Trophoblast cell (in vitro differentiated cells and primary cell): ENCODE results near the gene CCR7.

Source experiments
- DNase-seq, 2 donors: peaks; one replicate each; pipeline ENCODE4 v3.0.0-alpha.2; 2016
- H2AFZ ChIP-seq: 2 replicates; pipeline ENCODE4 v1.6.1; 2013; ENCODE audit warnings: low read length, moderate library complexity, mild to moderate bottlenecking; ENCODE audit not compliant: insufficient read depth, poor library complexity
- H2AK5ac ChIP-seq: 2 replicates; pipeline ENCODE4 v1.6.1; 2013; ENCODE audit warnings: mild to moderate bottlenecking, low read length
- H2BK120ac ChIP-seq: 2 replicates; pipeline ENCODE4 v1.6.1; 2013; ENCODE audit warnings: low read length, mild to moderate bottlenecking, moderate library complexity; ENCODE audit not compliant: insufficient read depth, poor library complexity
- H2BK12ac ChIP-seq: 2 replicates; pipeline ENCODE4 v1.6.1; 2013; ENCODE audit warnings: mild to moderate bottlenecking, low read length, moderate library complexity
- H2BK5ac ChIP-seq: 2 replicates; pipeline ENCODE4 v1.6.1; 2013; ENCODE audit warnings: low read length, low read depth, moderate library complexity, mild to moderate bottlenecking; ENCODE audit not compliant: poor library complexity
- H3K14ac ChIP-seq: 2 replicates; pipeline ENCODE4 v1.6.1; 2013; ENCODE audit warnings: mild to moderate bottlenecking, low read length
- H3K18ac ChIP-seq: 2 replicates; pipeline ENCODE4 v1.6.1; 2013; ENCODE audit warnings: mild to moderate bottlenecking, low read length
- H3K23ac ChIP-seq: 2 replicates; pipeline ENCODE4 v1.6.1; 2013; ENCODE audit warnings: low read length
- H3K27ac ChIP-seq: 2 replicates; pipeline ENCODE4 v1.5.1; 2013; ENCODE audit warnings: low read depth, mild to moderate bottlenecking, inconsistent platforms, low read length, moderate library complexity
- H3K27me3 ChIP-seq: 2 replicates; pipeline ENCODE4 v1.6.1; 2013; ENCODE audit warnings: inconsistent platforms, mild to moderate bottlenecking, low read length, moderate library complexity; ENCODE audit not compliant: insufficient read depth
- H3K36me3 ChIP-seq, 2 experiments: 1 replicate in 1 of 2; 2 replicates in 1 of 2; pipeline ENCODE4 v1.6.1; 2013; ENCODE audit warnings: low read length in 2 of 2, mild to moderate bottlenecking in 2 of 2, moderate library complexity in 1 of 2; ENCODE audit not compliant: insufficient read depth in 2 of 2, control insufficient read depth in 1 of 2
- H3K4ac ChIP-seq: 2 replicates; pipeline ENCODE4 v1.6.1; 2013; ENCODE audit warnings: low read depth, mild to moderate bottlenecking, low read length, moderate library complexity
- H3K4me1 ChIP-seq, 2 experiments: 1 replicate in 1 of 2; 2 replicates in 1 of 2; pipeline ENCODE4 v1.6.1; 2013; ENCODE audit warnings: low read length in 2 of 2, mild to moderate bottlenecking in 2 of 2, moderate library complexity in 1 of 2; ENCODE audit not compliant: insufficient read depth in 2 of 2, control insufficient read depth in 1 of 2
- H3K4me2 ChIP-seq: 2 replicates; pipeline ENCODE4 v1.6.1; 2013; ENCODE audit warnings: inconsistent platforms, mild to moderate bottlenecking, low read length, moderate library complexity
- H3K4me3 ChIP-seq: 2 replicates; pipeline ENCODE4 v1.5.1; 2013; ENCODE audit warnings: mild to moderate bottlenecking, low read depth, low read length, inconsistent platforms
- H3K79me1 ChIP-seq: one replicate; pipeline ENCODE4 v1.6.1; 2013; ENCODE audit warnings: low read length
- H3K79me2 ChIP-seq: 2 replicates; pipeline ENCODE4 v1.6.1; 2013; ENCODE audit warnings: low read length, mild to moderate bottlenecking; ENCODE audit not compliant: control insufficient read depth, insufficient read depth, poor library complexity
- H3K9ac ChIP-seq: 2 replicates; pipeline ENCODE4 v1.6.1; 2013; ENCODE audit warnings: mild to moderate bottlenecking, low read length
- H3K9me3 ChIP-seq: 2 replicates; pipeline ENCODE4 v1.6.1; 2013; ENCODE audit warnings: low read depth, mild to moderate bottlenecking, control low read depth, inconsistent platforms, low read length; ENCODE audit not compliant: insufficient read depth
- H4K12ac ChIP-seq: 2 replicates; pipeline ENCODE4 v1.6.1; 2013; ENCODE audit warnings: low read depth, mild to moderate bottlenecking, low read length, moderate library complexity
- H4K8ac ChIP-seq: 2 replicates; pipeline ENCODE4 v1.6.1; 2013; ENCODE audit warnings: low read depth, mild to moderate bottlenecking, low read length, moderate library complexity
- H4K91ac ChIP-seq: one replicate; pipeline ENCODE4 v1.6.1; 2013; ENCODE audit warnings: low read depth, mild to moderate bottlenecking, low read length, moderate library complexity
- WGBS: extraction: QIAGEN DNeasy Blood & Tissue Kit; methylation state at CpG from one replicate; pipeline ENCODE4 v1.1.7; 2013; ENCODE audit warnings: missing lambda C conversion rate; ENCODE audit not compliant: insufficient read length, insufficient coverage; ENCODE audit errors: extremely low coverage; 5-methylcytosine and 5-hydroxymethylcytosine counted together

Gene CCR7

DNA sequence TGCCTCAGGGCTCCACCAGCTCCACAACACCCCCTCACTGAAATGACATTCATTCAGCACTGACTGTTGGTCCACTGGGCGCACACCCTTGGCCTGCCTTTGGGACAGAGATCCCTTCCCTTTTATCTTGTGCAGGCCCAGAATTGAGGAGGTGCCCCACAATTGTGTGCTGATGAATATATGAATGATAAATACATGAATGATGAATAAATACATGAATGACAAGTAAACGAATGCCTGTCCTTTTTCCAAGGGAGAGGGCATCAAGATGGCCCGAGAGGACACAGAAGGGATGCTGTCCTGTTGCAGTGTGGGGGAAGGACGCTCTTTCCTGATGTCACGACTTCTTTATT lies 5.7 kb downstream of the CCR7 start:
- no peak overlapping the region for H4K8ac ChIP-seq
- no peak overlapping the region for H3K18ac ChIP-seq
- peaks cover 4% of the 10 kb centered on the region for H3K9me3 ChIP-seq
- peaks cover 29 to 38% of the 10 kb centered on the region in 2 experiments for H3K4me1 ChIP-seq
- no peak overlapping the region for H3K4me3 ChIP-seq
- H4K91ac ChIP-seq = peak overlapping the region; percentile 9
- H3K14ac ChIP-seq = no peak overlapping the region
- H3K27ac ChIP-seq = no peak overlapping the region
- H3K79me1 ChIP-seq = peaks cover 28% of the 10 kb centered on the region
- H2BK120ac ChIP-seq = no peak overlapping the region
- H3K36me3 ChIP-seq = peaks cover 0 to 3% of the 10 kb centered on the region in 2 experiments
- no peak overlapping the region for H3K4ac ChIP-seq
- WGBS = no CpG with 5 or more reads among the region's 5 CpGs
- no peak overlapping the region for H3K9ac ChIP-seq
- H3K79me2 ChIP-seq = no peaks in the 10 kb centered on the region
- no peak overlapping the region for H2AK5ac ChIP-seq
- H2BK12ac ChIP-seq = peak overlapping the region; percentile 2
- no peak overlapping the region for H2BK5ac ChIP-seq
- no peak overlapping the region for H3K23ac ChIP-seq
- no peak for DNase-seq
- H3K27me3 ChIP-seq = no peaks in the 10 kb centered on the region
- H4K12ac ChIP-seq = no peak overlapping the region
- H2AFZ ChIP-seq = no peak overlapping the region
- H3K4me2 ChIP-seq = no peak overlapping the region

DNA sequence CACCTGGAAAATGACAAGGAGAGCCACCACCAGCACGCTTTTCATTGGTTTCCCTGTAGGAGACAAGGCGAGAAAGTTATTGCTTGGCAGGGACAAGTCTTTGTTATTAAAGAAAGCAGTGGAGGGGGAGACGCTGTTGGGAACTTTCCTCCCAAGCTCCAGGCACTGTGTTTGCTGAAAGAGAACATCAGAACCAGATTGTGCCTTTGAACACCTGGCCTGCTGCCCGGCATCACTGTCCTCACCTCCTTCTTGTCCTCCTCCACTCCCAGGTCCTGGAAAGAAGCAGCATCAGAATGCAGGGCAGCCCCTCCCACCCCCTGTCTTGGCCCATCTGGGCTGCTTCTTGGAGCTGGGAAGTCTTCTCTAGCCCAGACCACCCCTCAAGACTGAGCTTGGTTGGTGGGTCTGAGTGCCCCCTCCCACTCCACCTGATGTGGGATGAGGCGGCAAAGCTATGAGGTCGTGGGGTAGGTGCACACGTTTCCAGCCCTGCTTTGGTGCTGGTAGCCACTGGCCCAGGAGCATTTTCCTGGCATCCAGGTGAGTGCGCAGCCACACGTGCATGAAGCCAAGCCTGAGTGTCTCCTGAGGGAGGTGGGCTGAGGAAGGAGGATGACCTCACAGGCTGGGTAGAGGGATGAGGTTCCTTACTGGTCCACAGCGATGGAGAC lies 6.2 kb downstream of the CCR7 start:
- no CpG with 5 or more reads among the region's 10 CpGs for WGBS
- Histone ChIP-seq H3K14ac (no peak overlapping the region), H3K9ac (no peak overlapping the region), H3K27ac (no peak overlapping the region), H3K27me3 (no peaks in the 10 kb centered on the region), H3K23ac (no peak overlapping the region), H2BK5ac (no peak overlapping the region), H3K4me1 (peaks cover 34 to 40% of the 10 kb centered on the region in 2 experiments), H3K4ac (no peak overlapping the region), H4K91ac (peak overlapping the region; percentile 63), H3K4me2 (no peak overlapping the region), H2BK120ac (no peak overlapping the region), H3K36me3 (peaks cover 0 to 3% of the 10 kb centered on the region in 2 experiments), H3K79me2 (peaks cover under 1% of the 10 kb centered on the region), H2AK5ac (no peak overlapping the region), H4K8ac (no peak overlapping the region), H4K12ac (no peak overlapping the region), H3K4me3 (no peak overlapping the region), H2AFZ (no peak overlapping the region), H3K79me1 (peaks cover 33% of the 10 kb centered on the region), H2BK12ac (peak overlapping the region; percentile 2), H3K9me3 (peaks cover 4% of the 10 kb centered on the region), H3K18ac (no peak overlapping the region)
- no peak for DNase-seq

DNA sequence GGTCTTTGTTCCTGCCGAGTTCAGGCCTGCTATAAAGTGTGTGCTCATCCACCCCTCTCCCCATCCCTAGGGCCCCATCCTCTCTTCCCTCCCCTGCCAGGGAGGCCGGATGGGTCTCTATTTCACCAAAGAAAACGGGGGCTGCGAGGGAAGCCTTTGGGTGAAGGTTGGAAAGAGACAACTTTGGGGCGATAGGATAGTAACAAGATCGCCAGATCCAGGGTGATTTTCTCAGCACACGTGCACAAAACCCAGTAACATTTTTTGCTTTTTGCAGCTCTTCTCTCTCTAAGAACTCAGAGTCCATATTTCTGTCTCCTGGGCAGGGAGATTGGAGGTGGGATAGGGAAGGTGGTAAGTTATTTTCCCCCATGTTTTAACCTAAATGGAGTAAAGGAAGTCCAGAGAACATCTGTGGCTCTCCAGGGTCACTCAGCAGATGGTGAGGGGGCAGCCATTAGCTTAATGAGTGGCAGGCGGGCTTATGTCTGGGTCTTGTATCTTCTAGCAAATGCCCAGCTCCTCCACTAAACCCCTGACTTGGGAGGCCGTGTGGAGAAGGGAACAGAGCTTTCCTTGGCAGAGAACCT lies 6.9 kb downstream of the CCR7 start:
- Histone ChIP-seq H3K9me3 (peaks cover 4% of the 10 kb centered on the region), H4K8ac (no peak overlapping the region), H2AK5ac (no peak overlapping the region), H3K4me3 (no peak overlapping the region), H3K18ac (no peak overlapping the region), H3K23ac (no peak overlapping the region), H3K27ac (no peak overlapping the region), H3K4me1 (peaks cover 38 to 44% of the 10 kb centered on the region in 2 experiments), H3K14ac (no peak overlapping the region), H2AFZ (no peak overlapping the region), H3K79me2 (peaks cover 2% of the 10 kb centered on the region), H3K4ac (no peak overlapping the region), H3K79me1 (peaks cover 37% of the 10 kb centered on the region), H2BK5ac (no peak overlapping the region), H2BK12ac (no peak overlapping the region), H3K27me3 (no peaks in the 10 kb centered on the region), H4K91ac (peak overlapping the region; percentile 89), H2BK120ac (peak overlapping the region; percentile 78), H3K36me3 (peaks cover 0 to 3% of the 10 kb centered on the region in 2 experiments), H3K9ac (no peak overlapping the region), H4K12ac (no peak overlapping the region), H3K4me2 (no peak overlapping the region)
- DNase-seq = no peak
- WGBS = no CpG with 5 or more reads among the region's 9 CpGs

DNA sequence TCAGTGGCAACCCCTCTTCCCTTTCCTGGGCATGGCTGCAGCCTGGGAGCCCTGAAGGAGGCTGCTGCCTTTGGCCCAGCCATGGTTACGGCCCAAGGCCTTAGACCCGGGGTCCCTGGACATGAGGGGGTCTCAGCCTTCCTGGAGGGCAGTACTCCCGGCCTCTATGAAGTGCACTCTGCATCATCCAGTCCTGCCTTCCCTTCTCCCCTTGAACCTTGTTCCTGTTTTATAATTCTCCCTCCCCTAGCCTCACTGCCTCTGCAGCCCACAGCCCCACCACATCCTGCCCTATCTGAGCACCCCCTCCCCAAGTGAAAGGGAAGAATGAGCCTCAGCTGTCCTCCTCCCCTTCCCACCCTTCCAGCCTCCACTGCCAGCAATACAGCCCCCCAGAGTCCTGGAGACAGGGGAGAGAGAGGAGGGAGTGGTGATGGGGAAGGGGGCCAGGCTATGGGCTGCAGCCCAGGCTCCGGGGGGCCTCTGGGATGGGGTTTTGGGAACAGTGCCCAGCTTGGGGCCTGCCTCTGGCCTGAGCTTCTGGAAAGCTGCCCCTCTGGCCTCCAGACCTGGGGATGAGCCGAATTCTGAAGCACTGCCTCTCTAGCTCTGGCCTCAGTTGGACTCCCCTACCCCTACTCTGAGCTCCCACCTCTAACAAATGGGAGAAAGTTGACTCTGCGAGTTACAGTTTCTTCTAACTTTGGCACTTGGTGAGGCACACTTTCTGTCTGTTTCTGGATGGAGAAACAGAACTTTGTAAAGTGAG lies 7.6 kb downstream of the CCR7 start:
- H2AFZ ChIP-seq = no peak overlapping the region
- peak overlapping the region; percentile 78 for H2BK120ac ChIP-seq
- no peak overlapping the region for H3K4me3 ChIP-seq
- no peak overlapping the region for H3K4me2 ChIP-seq
- H4K91ac ChIP-seq = peak overlapping the region; percentile 89
- H2BK5ac ChIP-seq = peak overlapping the region; percentile 47
- H3K18ac ChIP-seq = peak overlapping the region; percentile 55
- H3K4me1 ChIP-seq = peaks cover 42 to 48% of the 10 kb centered on the region in 2 experiments
- peaks cover 0 to 3% of the 10 kb centered on the region in 2 experiments for H3K36me3 ChIP-seq
- peaks cover 4% of the 10 kb centered on the region for H3K9me3 ChIP-seq
- H2BK12ac ChIP-seq = peak overlapping the region; percentile 80
- H3K23ac ChIP-seq = no peak overlapping the region
- peak overlapping the region; percentile 51 for H4K8ac ChIP-seq
- H3K79me1 ChIP-seq = peaks cover 41% of the 10 kb centered on the region
- peak overlapping the region; percentile 4 for H3K27ac ChIP-seq
- H3K9ac ChIP-seq = no peak overlapping the region
- peak overlapping the region; percentile 66 for H2AK5ac ChIP-seq
- H3K79me2 ChIP-seq = peaks cover 2% of the 10 kb centered on the region
- peak overlapping the region; percentile 71 for H3K14ac ChIP-seq
- H4K12ac ChIP-seq = no peak overlapping the region
- DNase-seq = no peak
- H3K4ac ChIP-seq = peak overlapping the region; percentile 20
- H3K27me3 ChIP-seq = no peaks in the 10 kb centered on the region
- no CpG with 5 or more reads among the region's 6 CpGs for whole genome bisulfite sequencing
